Glomerular visceral epithelial cell (primary cell): ENCODE data around the gene ANKRD66.
"Not testable (repeated sequence)": the region's sequence is repeated elsewhere in the genome, so short reads cannot be mapped to it uniquely, and the experiment has no call there.

Experiments used
- DNase-seq: peaks from one replicate; pipeline ENCODE4 v3.0.0-alpha.2; 2016; ENCODE audit errors: extremely low spot score

The ANKRD66 gene

DNA sequence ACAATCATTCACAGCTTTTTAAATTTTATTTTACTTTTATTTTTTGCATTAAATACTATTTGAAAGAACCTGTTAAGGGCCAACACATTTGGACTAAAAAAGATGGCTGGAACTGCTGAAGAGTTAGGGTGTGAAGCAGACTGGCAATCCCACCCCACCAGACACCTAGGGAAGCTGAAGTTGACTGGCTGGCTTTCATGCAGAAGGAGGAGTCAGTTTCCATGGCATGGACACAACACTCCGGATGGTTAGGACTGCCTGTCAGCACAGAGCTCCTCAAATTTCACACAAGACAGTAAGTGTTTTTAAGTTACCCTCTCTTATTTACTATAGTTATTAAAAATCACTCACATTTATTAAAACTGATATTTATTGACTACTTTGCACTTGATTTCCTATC, at the start of gene ANKRD66:
Gene ANKRD66 (plus strand): TSS at position 238 of the 400 bp plus-strand sequence. CDS start 5,016 bp downstream, outside the sequence.
- DNase-seq, result no peak

- DNase-seq, result no peak
These were observed 46.8 kb upstream of the ANKRD66 start for GRCh38 chr6:46699970-46700369.

- peak; percentile 7 for DNase-seq
These were observed 42.2 kb upstream of the ANKRD66 start for GRCh38 chr6:46704562-46704961.

DNA sequence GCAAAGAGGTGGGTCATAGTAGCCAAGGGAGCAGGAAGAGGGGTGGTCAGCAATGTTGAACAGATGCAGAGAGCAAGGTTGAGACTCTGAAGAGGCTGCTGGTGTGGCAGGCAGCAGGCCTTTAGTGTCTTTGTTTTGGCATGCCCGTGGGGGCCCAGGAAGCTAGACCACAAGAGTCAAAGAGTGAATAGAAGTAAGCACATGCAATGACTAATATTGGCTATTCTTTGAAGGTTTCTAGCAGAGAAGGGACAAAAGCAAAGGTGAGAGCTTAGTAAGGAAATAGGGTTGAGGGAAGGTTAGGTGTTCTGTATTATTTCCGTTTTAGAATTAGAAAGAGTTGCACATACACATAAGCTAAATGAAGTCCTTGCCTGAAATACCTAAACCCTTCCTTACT, 40.3 kb upstream of the ANKRD66 start:
- no peak for DNase-seq

DNA sequence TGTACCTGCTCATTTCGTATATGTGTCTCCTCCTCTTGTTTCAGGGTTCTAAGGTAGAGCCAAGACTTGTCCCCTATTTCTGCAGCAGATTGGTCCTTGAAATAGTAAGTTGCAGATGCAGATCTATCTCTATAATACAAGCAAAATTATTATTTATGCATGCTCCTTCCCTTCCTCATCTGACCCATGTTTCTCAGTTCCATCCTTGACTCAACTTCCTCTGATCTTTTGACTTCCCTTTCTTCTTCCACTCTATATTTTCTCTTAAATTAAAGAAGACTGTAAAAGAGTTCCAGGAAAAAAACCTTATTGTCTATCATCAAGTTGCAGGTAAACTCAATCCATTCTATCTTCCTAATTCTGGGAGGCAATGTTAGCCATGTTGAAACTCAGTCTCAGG, 35.2 kb upstream of the ANKRD66 start:
- no peak for DNase-seq

DNA sequence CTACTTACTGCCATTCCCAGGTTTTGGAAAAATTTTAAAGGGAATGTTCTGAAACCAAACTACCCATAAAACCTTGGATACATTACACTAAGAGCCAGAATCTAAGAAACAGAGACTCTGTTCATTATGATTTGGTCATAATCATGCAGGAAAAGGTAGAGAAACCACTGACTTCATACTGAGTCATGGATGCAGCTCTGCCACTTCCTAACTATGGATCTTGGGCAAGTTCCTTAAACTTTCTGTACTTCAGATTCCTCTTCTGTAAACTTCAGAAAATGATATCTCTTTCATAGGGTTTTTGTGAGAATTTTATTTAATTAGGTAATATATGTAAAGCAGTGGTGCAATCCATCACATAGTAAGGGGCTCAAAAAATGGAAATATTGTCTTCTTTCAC, 31.6 kb upstream of the ANKRD66 start:
- DNase-seq, result no peak

DNA sequence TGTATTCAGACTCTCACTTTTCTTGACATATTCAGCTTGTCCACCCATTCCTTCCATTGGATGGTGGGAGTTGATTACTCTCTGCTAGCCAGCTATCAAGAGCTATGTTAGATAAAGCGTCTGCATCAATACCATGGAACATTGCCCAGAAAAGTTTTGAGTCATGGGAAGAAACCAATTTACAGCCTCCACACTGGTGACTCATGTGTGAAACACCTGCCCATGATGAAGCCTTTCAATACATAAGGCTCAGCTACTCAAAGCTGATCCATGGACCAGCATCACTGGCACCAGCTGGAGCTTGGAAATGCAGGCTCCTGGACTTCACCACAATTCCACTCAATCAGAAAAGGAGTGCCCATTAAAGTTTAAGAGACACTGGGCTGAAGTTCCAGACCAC, 27.6 kb upstream of the ANKRD66 start:
- DNase-seq, result peak; percentile 28

DNA sequence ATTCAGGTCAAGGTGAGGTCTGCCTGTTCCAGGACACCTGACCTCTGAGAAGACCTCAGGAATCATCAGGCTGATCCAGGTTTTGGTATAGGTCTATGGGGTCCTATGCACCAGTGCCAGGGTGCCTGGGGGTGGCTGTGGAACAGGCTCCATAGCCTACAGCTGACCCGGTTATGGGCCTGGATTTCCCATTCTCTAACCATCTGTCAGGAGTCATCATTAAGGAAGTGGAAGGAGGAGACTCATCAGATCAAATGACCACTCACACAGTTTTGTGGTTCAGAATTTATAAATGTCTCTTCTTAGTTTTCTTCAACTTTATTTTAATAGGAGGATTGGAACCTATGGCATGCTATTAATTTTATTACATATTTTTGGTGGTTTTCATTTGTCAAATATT, 26.3 kb upstream of the ANKRD66 start:
- DNase-seq, result no peak

- no peak for DNase-seq
These were observed 16.9 kb upstream of the ANKRD66 start for GRCh38 chr6:46729787-46730326.

DNA sequence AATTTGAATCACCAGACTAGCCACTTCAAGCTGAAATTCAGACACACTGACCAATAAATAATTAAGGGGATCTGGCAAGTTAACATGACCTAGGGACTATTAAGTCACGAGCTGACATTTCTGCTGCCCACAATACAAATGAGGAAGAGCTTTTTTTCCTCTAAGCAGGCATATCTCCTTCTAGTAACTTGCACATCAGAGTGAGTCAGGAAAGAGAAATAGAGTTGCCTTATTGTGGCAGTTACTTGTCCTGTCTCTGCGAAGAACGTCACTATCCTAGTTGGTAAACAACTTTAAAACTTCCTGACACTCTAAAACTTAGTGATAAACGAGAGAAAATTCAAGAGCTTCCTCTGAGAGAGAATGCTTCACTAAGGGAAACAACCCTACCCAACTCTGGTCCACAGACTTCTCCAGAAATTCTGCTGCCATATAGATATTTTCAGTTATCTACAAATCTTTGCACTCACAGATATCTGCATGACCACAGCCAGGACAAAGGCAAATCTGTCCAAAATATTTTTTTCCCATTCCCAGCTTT, 15.7 kb upstream of the ANKRD66 start:
- no peak for DNase-seq

DNA sequence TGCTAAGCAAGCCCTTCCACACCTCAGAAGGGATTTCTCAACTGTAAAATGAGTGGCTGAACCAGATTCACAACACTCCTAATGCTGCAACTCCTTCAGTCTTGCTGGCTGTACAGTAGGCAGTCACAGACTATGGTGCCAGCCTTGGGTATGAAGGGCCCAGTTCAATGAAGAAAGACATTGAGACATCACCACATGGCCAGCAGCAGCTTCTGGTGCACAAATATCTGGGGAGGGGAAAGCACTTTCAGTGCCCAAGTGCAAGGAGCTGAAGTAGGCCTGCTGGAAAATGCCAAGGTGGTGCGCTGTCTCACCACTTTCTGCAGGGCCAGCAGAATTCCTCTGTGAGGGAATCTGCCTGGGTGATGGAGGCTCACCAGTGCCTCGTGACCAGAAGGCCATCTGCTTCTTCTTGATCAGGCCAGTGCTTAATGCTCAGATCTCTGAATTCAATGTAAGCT, 13.4 kb upstream of the ANKRD66 start:
- DNase-seq, result no peak

GRCh38 chr6:46734867-46735719, 11.6 kb upstream of the ANKRD66 start, which contains the start of gene PLA2G7:
Gene PLA2G7 (minus strand): TSS chr6:46735375. CDS start chr6:46722891, 12,484 bp downstream.
- no peak for DNase-seq

- no peak for DNase-seq
These were observed 11.1 kb upstream of the ANKRD66 start for GRCh38 chr6:46735720-46736031.

DNA sequence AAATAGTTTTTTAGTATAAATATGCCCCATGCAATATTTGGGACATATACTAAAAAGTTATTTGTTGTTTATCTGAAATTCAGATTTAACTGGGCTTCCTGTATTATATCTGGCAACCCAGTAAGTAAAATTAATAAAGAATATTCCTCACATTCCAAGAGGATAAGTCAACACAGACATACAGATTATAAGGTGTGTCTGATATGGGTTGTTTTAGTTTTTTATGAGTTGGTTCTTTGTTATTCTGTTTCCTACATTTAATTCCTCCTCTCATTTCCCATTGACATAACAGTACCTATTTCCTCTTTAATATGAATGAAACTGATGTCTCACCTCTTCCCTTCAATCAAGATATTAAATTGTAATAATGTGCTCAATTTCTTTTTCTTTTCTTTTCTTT, 9.8 kb upstream of the ANKRD66 start:
- DNase-seq, result no peak

GRCh38 chr6:46741482-46741881, 5.3 kb upstream of the ANKRD66 start:
- no peak for DNase-seq

DNA sequence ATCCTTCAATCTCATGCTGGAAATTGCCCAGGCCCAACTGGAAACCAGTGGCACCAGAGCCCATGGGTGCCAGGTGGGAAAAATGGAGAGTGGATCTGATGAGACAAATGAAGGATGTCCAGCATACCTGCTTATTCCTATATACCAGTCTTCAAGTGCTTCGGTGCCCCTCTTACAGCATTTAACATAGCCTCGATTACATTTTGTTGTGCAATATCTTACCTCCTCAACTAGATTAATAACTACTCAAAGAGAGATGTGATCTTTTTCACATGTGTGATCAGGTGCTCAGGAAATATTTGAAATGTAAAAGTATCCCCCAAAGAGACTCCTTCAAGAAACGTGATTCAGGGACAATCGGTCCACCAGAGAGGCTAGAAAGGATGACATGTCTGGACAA, 4.8 kb upstream of the ANKRD66 start:
- no peak for DNase-seq

DNA sequence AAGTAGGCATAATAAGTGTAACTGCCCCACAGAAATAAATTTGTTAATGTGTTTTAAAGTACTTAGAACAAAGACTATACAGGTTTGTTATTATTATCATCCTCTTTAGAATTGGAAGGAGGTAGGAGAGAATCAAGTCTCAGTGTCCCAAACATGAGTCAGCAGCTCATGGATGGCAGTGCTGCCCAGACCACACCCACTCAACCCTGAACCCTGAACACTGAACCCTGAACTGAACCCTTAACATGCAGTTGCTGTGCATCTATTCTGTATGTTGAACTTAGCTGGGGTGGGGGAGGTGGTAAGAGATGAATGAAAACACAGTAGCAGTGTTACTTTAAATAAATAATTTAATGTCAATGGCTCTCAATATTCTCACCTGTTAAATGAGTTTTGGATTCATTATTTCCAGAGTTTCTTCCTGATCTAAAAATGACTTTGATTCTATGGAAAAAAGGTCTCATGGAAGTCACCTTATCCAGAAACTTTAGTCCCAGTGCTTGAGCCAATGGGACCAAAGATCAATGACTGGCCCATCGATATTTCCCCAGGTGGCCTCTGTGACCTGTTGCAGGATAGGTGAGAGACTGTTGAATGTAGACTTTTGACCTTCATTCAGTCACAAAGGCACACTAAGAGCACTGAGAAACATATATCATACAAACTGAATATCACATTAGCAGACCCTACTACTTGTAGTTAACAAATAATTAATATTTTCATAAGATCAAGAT, 3.1 kb upstream of the ANKRD66 start:
- DNase-seq, result no peak

GRCh38 chr6:46744159-46744725, 2.5 kb upstream of the ANKRD66 start:
- DNase-seq, result not testable (repeated sequence)

- no peak for DNase-seq
These were observed 760 bp upstream of the ANKRD66 start for GRCh38 chr6:46745973-46746372.

GRCh38 chr6:46748940-46749503, 2.3 kb downstream of the ANKRD66 start:
- no peak for DNase-seq

- DNase-seq, result no peak
These were observed 3.0 kb downstream of the ANKRD66 start for GRCh38 chr6:46749731-46750130.

DNA sequence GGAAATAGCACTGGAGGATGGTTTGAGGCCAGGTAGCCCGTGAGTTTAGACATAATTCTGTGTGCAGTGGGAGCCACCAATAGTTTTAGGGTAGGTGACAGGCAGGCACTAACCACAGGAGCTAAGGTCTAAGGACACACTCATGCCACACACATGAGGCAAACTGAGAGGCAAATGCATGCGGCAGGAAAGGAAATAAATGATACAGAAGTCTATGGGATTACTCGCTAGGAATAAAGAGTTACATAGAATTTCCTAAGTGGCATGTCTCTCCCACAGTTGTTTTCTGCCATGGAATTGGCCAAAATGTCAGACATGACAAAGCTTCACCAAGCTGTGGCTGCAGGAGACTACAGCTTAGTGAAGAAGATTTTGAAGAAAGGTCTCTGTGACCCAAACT, 4.9 kb downstream of the ANKRD66 start:
- DNase-seq, result no peak
